T-helper 2 cell treated with Interferon-gamma antibody and Interleukin-4, amounts not matched to agents 5 μg/mL and 100 μg/mL, for 36 hours (primary cell): ENCODE data around the gene UMODL1.

Experiments
- DNase-seq: peaks from one replicate; pipeline ENCODE4 v3.0.0; 2021; ENCODE audit warnings: low spot score
- H3K27ac Mint-ChIP-seq: one replicate; pipeline ENCODE4 v1.8.0; 2021; ENCODE audit warnings: mild to moderate bottlenecking, mixed read lengths
- H3K27me3 Mint-ChIP-seq: one replicate; pipeline ENCODE4 v1.8.0; 2021; ENCODE audit warnings: low read depth, mixed read lengths
- H3K36me3 Mint-ChIP-seq: one replicate; pipeline ENCODE4 v1.8.0; 2021; ENCODE audit warnings: low read depth, mixed read lengths
- H3K4me1 Mint-ChIP-seq: one replicate; pipeline ENCODE4 v1.8.0; 2021; ENCODE audit warnings: low read depth, mixed read lengths
- H3K4me3 Mint-ChIP-seq: one replicate; pipeline ENCODE4 v1.8.0; 2022; ENCODE audit warnings: mild to moderate bottlenecking, moderate library complexity, mixed read lengths
- H3K9me3 Mint-ChIP-seq: one replicate; pipeline ENCODE4 v1.8.0; 2021; ENCODE audit warnings: mixed read lengths

Gene UMODL1

GRCh38 chr21:42044871-42045495 is 26.1 kb upstream of the UMODL1 start:
- Mint-ChIP-seq H3K4me1 (no peaks in the 10 kb centered on the region), H3K36me3 (no peaks in the 10 kb centered on the region), H3K27ac (no peak overlapping the region), H3K27me3 (no peaks in the 10 kb centered on the region), H3K9me3 (no peaks in the 10 kb centered on the region), H3K4me3 (no peak overlapping the region)
- DNase-seq = no peak

GRCh38 chr21:42047821-42048613 is 23.1 kb upstream of the UMODL1 start:
- Mint-ChIP-seq H3K36me3 (no peaks in the 10 kb centered on the region), H3K27ac (no peak overlapping the region), H3K4me1 (peaks cover 6% of the 10 kb centered on the region), H3K4me3 (no peak overlapping the region), H3K27me3 (peaks cover 5% of the 10 kb centered on the region), H3K9me3 (no peaks in the 10 kb centered on the region)
- DNase-seq = no peak

- Mint-ChIP-seq H3K9me3 (no peaks in the 10 kb centered on the region), H3K36me3 (no peaks in the 10 kb centered on the region), H3K27me3 (peaks cover 8% of the 10 kb centered on the region), H3K27ac (no peak overlapping the region), H3K4me3 (no peak overlapping the region), H3K4me1 (peaks cover 6% of the 10 kb centered on the region)
- no peak for DNase-seq
Measured at GRCh38 chr21:42048870-42049577, 22.1 kb upstream of the UMODL1 start.

- no peak overlapping the region for H3K27ac Mint-ChIP-seq
Measured at GRCh38 chr21:42049578-42050430, 21.3 kb upstream of the UMODL1 start.

GRCh38 chr21:42051788-42052187 is 19.3 kb upstream of the UMODL1 start:
- H3K4me3 Mint-ChIP-seq = no peak overlapping the region
- no peak for DNase-seq
- H3K9me3 Mint-ChIP-seq = no peaks in the 10 kb centered on the region
- no peak overlapping the region for H3K27ac Mint-ChIP-seq
- peaks cover 7% of the 10 kb centered on the region for H3K4me1 Mint-ChIP-seq
- H3K36me3 Mint-ChIP-seq = no peaks in the 10 kb centered on the region
- peaks cover 8% of the 10 kb centered on the region for H3K27me3 Mint-ChIP-seq

More at GRCh38 chr21:42049578-42050430, 21.3 kb upstream of the UMODL1 start:
- no peak overlapping the region for H3K4me3 Mint-ChIP-seq
- H3K27me3 Mint-ChIP-seq = peaks cover 8% of the 10 kb centered on the region
- H3K9me3 Mint-ChIP-seq = no peaks in the 10 kb centered on the region
- H3K36me3 Mint-ChIP-seq = no peaks in the 10 kb centered on the region
- no peak for DNase-seq
- H3K4me1 Mint-ChIP-seq = peaks cover 6% of the 10 kb centered on the region

- no peak overlapping the region for H3K4me3 Mint-ChIP-seq
- H3K36me3 Mint-ChIP-seq = no peaks in the 10 kb centered on the region
- H3K9me3 Mint-ChIP-seq = no peaks in the 10 kb centered on the region
- peaks cover 8% of the 10 kb centered on the region for H3K27me3 Mint-ChIP-seq
- H3K4me1 Mint-ChIP-seq = peaks cover 17% of the 10 kb centered on the region
- DNase-seq = no peak
- H3K27ac Mint-ChIP-seq = no peak overlapping the region
Measured at GRCh38 chr21:42055425-42055824, 15.7 kb upstream of the UMODL1 start.

GRCh38 chr21:42056468-42056867 is 14.6 kb upstream of the UMODL1 start:
- H3K36me3 Mint-ChIP-seq = no peaks in the 10 kb centered on the region

GRCh38 chr21:42056996-42057689 is 14.0 kb upstream of the UMODL1 start:
- H3K27ac Mint-ChIP-seq = no peak overlapping the region
- peaks cover 8% of the 10 kb centered on the region for H3K27me3 Mint-ChIP-seq
- no peaks in the 10 kb centered on the region for H3K9me3 Mint-ChIP-seq
- H3K4me3 Mint-ChIP-seq = no peak overlapping the region
- peaks cover 26% of the 10 kb centered on the region for H3K4me1 Mint-ChIP-seq
- no peaks in the 10 kb centered on the region for H3K36me3 Mint-ChIP-seq
- DNase-seq = no peak

More at GRCh38 chr21:42056468-42056867, 14.6 kb upstream of the UMODL1 start:
- Mint-ChIP-seq H3K9me3 (no peaks in the 10 kb centered on the region), H3K27ac (no peak overlapping the region), H3K27me3 (peaks cover 8% of the 10 kb centered on the region), H3K4me3 (no peak overlapping the region), H3K4me1 (peaks cover 24% of the 10 kb centered on the region)
- DNase-seq = no peak

- H3K27ac Mint-ChIP-seq = no peak overlapping the region
- peaks cover 33% of the 10 kb centered on the region for H3K4me1 Mint-ChIP-seq
- H3K9me3 Mint-ChIP-seq = no peaks in the 10 kb centered on the region
- H3K27me3 Mint-ChIP-seq = peaks cover 3% of the 10 kb centered on the region
- H3K36me3 Mint-ChIP-seq = no peaks in the 10 kb centered on the region
- DNase-seq = no peak
- no peak overlapping the region for H3K4me3 Mint-ChIP-seq
Measured at GRCh38 chr21:42057851-42058437, 13.2 kb upstream of the UMODL1 start.

GRCh38 chr21:42058631-42059111 is 12.4 kb upstream of the UMODL1 start:
- Mint-ChIP-seq H3K36me3 (no peaks in the 10 kb centered on the region), H3K27me3 (no peaks in the 10 kb centered on the region), H3K9me3 (no peaks in the 10 kb centered on the region), H3K27ac (no peak overlapping the region), H3K4me3 (no peak overlapping the region), H3K4me1 (peaks cover 40% of the 10 kb centered on the region)
- DNase-seq = no peak

GRCh38 chr21:42059141-42059540 is 12.0 kb upstream of the UMODL1 start:
- Mint-ChIP-seq H3K4me1 (peaks cover 45% of the 10 kb centered on the region), H3K27me3 (no peaks in the 10 kb centered on the region), H3K36me3 (no peaks in the 10 kb centered on the region), H3K27ac (no peak overlapping the region), H3K9me3 (no peaks in the 10 kb centered on the region), H3K4me3 (no peak overlapping the region)
- no peak for DNase-seq

- peaks cover 49% of the 10 kb centered on the region for H3K4me1 Mint-ChIP-seq
- DNase-seq = no peak
- no peaks in the 10 kb centered on the region for H3K9me3 Mint-ChIP-seq
- no peaks in the 10 kb centered on the region for H3K27me3 Mint-ChIP-seq
- H3K36me3 Mint-ChIP-seq = no peaks in the 10 kb centered on the region
- H3K27ac Mint-ChIP-seq = no peak overlapping the region
- no peak overlapping the region for H3K4me3 Mint-ChIP-seq
Measured at GRCh38 chr21:42059721-42060120, 11.4 kb upstream of the UMODL1 start.

GRCh38 chr21:42060166-42060565 is 11.0 kb upstream of the UMODL1 start:
- H3K9me3 Mint-ChIP-seq = no peaks in the 10 kb centered on the region
- H3K27me3 Mint-ChIP-seq = no peaks in the 10 kb centered on the region
- H3K36me3 Mint-ChIP-seq = no peaks in the 10 kb centered on the region
- H3K27ac Mint-ChIP-seq = no peak overlapping the region
- peaks cover 53% of the 10 kb centered on the region for H3K4me1 Mint-ChIP-seq
- no peak overlapping the region for H3K4me3 Mint-ChIP-seq
- DNase-seq = no peak
